Right cardiac atrium (tissue), 5 donors: ENCODE results near the gene LRRC10B. TPM values are rescaled to one million over a fixed set of nuclear protein-coding genes. Genes with fewer than 3 reads are reported as not detected.

Experiments used
- microRNA-seq, 2 donors: library from miRNA; unstranded; fragments of <30 nt; microRNA quantifications; one replicate each; pipeline ENCODE4 v1.2.0, GENCODE V29; 2020 to 2021
- polyA plus RNA-seq: library from polyadenylated mRNA; stranded (reverse); fragments of 200-250 nt; gene quantifications from one replicate; pipeline ENCODE4 v1.2.3, GENCODE V29; 2013
- total RNA-seq, 4 donors: library from RNA; stranded (reverse); fragmentation: NEBNext Ultra II Directional; extraction: Animal tissue kit (Norgen Biotek cat#: 25700); gene quantifications; one replicate each; pipeline ENCODE4 v1.2.1, GENCODE V29; 2021
- donor health status: healthy with polysubstance abuse.
- donor health status: DM: no; HTN: yes; CAD: no.
- donor health status: DM: no; HTN: no; CAD: no.
- donor health status: DM: no; HTN: yes; CAD: no; lungs with severe emphysema.
- donor health status: DM: yes; HTN: yes; CAD: no.

The LRRC10B gene
- total and polyA plus RNA-seq, 5 donors, result 0.09 to 0.86 (median 0.57) TPM

Small RNA genes lying within 50 kb of the gene (microRNA-seq; reads per million reads assigned to microRNA genes)
- gene MIR4488, result 0 reads per million in 2 donors

Other genes starting within 250 kb of the LRRC10B start
- gene VWCE, start 213.4 kb upstream of the LRRC10B start, total RNA-seq, result 1 to 10 TPM in 3 of 4 donors, under 1 TPM in 1; 0.97 to 2.2 (median 1.3) TPM
- gene VWCE, start 213.4 kb upstream of the LRRC10B start, polyA plus RNA-seq, result 0.70 TPM
- 100 to 1,000 TPM; 126 to 132 (median 130) TPM for gene DDB1, start 175.6 kb upstream of the LRRC10B start, total RNA-seq
- gene DDB1, start 175.6 kb upstream of the LRRC10B start, polyA plus RNA-seq, result 103 TPM
- gene TKFC, start 175.5 kb upstream of the LRRC10B start, total RNA-seq, result 10 to 100 TPM; 12.7 to 19.0 (median 16.7) TPM
- gene TKFC, start 175.5 kb upstream of the LRRC10B start, polyA plus RNA-seq, result 15.7 TPM
- gene CYB561A3, start 146.9 kb upstream of the LRRC10B start, total RNA-seq, result 10 to 100 TPM; 15.0 to 18.5 (median 17.9) TPM
- gene CYB561A3, start 146.9 kb upstream of the LRRC10B start, polyA plus RNA-seq, result 11.6 TPM
- gene TMEM138, start 146.4 kb upstream of the LRRC10B start, total RNA-seq, result 10 to 100 TPM; 24.0 to 27.4 (median 26.9) TPM
- 23.9 TPM for gene TMEM138, start 146.4 kb upstream of the LRRC10B start, polyA plus RNA-seq
- gene TMEM216, start 116.2 kb upstream of the LRRC10B start, total RNA-seq, result 1 to 10 TPM; 4.6 to 7.5 (median 5.4) TPM
- 6.8 TPM for gene TMEM216, start 116.2 kb upstream of the LRRC10B start, polyA plus RNA-seq
- 10 to 100 TPM; 40.8 to 49.2 (median 43.5) TPM for gene CPSF7, start 78.8 kb upstream of the LRRC10B start, total RNA-seq
- 26.0 TPM for gene CPSF7, start 78.8 kb upstream of the LRRC10B start, polyA plus RNA-seq
- gene SDHAF2, start 78.6 kb upstream of the LRRC10B start, total RNA-seq, result 10 to 100 TPM; 32.9 to 41.2 (median 33.3) TPM
- 57.8 TPM for gene SDHAF2, start 78.6 kb upstream of the LRRC10B start, polyA plus RNA-seq
- gene SYT7, start 72.3 kb downstream of the LRRC10B start, total RNA-seq, result 10 to 100 TPM; 17.4 to 48.3 (median 43.5) TPM
- 36.2 TPM for gene SYT7, start 72.3 kb downstream of the LRRC10B start, polyA plus RNA-seq
- gene DAGLA, start 171.6 kb downstream of the LRRC10B start, total RNA-seq, result 1 to 10 TPM; 4.1 to 7.2 (median 6.1) TPM
- 3.7 TPM for gene DAGLA, start 171.6 kb downstream of the LRRC10B start, polyA plus RNA-seq
- 1 to 10 TPM in 3 of 4 donors, under 1 TPM in 1; 0.62 to 1.9 (median 1.4) TPM for gene MYRF, start 243.9 kb downstream of the LRRC10B start, total RNA-seq
- gene MYRF, start 243.9 kb downstream of the LRRC10B start, polyA plus RNA-seq, result 0.70 TPM